Astrocyte of the cerebellum (primary cell): ENCODE measurements around the gene AFAP1L1.
"Not testable (repeated sequence)": the region's sequence is repeated elsewhere in the genome, so short reads cannot be mapped to it uniquely, and the experiment has no call there.

Experiments
- DNase-seq: peaks from one replicate; pipeline ENCODE4 v3.0.0-alpha.2; 2011; ENCODE audit warnings: low read depth
- H3K4me3 ChIP-seq: 2 replicates; pipeline ENCODE4 v1.5.1; 2011; ENCODE audit warnings: mild to moderate bottlenecking, low read depth, low read length, moderate library complexity
- in situ Hi-C: cut with HindIII; loops from 2 replicates; pipeline ENCODE4 v1.10.0; 2017; ENCODE audit warnings: low sequenced_read_pairs
- TF ChIP-seq, protein P1 (sequence below): IDR thresholded peaks from 2 replicates; pipeline ENCODE4 v1.5.1; 2012; ENCODE audit warnings: low read length, low read depth, moderate library complexity, mild to moderate bottlenecking; ENCODE audit errors: missing control alignments

Gene AFAP1L1

DNA sequence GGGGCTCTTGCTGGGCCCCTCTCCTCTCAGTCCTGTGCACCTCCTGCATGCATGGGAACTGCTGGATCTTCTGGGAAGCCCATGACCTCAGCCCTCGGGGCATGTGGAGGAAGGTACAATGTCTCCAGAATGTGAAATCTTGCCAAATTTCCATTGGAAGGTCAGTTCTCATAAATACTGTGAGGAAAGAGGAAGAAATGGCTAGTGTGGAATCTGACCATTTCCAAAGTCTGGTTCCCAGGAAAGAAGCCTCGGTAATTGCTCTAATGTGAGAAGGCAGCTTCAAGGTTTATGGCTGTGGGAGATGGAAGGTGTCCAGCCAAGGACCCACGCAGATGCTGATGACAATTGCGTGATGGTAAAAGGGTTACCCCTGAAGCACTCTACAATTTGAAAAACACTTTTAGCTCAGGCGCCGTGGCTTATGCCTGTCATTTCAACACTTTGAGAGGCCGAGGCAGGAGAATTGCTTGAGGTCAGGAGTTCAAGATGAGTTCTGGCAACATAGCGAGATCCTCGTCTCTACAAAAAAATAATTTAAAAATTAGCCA lies 115.5 kb downstream of the AFAP1L1 start:
- no peak overlapping the region for H3K4me3 ChIP-seq
- in situ Hi-C loops = no loop called here
- TF ChIP-seq, protein P1, sequence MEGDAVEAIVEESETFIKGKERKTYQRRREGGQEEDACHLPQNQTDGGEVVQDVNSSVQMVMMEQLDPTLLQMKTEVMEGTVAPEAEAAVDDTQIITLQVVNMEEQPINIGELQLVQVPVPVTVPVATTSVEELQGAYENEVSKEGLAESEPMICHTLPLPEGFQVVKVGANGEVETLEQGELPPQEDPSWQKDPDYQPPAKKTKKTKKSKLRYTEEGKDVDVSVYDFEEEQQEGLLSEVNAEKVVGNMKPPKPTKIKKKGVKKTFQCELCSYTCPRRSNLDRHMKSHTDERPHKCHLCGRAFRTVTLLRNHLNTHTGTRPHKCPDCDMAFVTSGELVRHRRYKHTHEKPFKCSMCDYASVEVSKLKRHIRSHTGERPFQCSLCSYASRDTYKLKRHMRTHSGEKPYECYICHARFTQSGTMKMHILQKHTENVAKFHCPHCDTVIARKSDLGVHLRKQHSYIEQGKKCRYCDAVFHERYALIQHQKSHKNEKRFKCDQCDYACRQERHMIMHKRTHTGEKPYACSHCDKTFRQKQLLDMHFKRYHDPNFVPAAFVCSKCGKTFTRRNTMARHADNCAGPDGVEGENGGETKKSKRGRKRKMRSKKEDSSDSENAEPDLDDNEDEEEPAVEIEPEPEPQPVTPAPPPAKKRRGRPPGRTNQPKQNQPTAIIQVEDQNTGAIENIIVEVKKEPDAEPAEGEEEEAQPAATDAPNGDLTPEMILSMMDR = no peak
- no peak for DNase-seq

DNA sequence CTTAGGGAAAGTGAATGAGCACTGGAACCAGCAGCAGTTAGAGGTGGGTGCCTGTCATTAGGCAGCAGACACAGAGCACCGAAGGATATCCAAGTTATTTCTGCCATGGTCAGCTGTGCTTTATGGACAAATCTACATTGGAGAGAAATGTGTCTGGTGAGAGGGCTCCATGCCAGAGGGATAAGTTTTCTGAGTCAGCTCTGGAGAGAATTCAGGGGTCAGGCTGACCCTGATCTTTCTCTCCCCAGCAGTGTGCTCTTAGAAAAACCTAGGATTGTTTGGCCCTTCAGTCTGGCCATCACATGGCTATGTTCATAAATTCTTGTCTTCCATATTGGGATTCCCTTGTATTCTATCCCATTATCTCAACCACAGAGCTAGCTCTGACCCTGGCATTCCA lies 116.3 kb downstream of the AFAP1L1 start:
- TF ChIP-seq, protein P1 = no peak
- no peak overlapping the region for H3K4me3 ChIP-seq
- DNase-seq = no peak
- in situ Hi-C loops = no loop called here

DNA sequence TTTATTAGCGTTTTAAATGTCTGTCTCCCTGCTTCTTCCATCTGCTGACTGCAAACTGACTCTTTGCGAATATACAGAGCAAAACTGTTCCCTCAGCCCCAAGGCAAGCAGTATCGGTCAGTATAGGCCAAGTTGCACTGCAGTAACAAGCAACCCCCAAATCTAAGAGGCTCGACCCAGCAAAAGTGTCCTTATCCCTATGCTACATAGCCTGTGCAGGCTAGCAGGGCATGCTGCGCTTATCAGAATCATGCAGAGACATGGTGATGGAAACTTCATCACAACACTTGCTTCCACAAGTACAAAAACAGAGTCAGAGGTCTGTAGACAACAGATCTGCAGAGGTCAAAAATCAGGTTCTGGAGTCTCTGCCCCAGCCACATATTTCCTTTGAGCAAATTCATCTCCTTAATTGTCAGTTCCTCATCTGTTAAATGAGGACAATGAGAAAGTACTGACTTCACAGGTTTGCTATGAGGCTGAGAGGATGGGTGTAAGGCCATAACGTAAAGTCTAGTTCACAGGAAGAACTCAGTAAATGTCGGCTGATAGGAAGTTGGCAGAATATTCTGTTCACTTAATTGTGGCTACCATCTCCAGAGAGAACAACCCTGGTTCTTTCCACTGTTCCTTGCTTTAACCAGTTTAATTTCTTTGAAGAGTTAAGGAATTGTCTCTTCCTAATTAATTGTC lies 117.0 kb downstream of the AFAP1L1 start:
- TF ChIP-seq, protein P1 = no peak
- DNase-seq = no peak

DNA sequence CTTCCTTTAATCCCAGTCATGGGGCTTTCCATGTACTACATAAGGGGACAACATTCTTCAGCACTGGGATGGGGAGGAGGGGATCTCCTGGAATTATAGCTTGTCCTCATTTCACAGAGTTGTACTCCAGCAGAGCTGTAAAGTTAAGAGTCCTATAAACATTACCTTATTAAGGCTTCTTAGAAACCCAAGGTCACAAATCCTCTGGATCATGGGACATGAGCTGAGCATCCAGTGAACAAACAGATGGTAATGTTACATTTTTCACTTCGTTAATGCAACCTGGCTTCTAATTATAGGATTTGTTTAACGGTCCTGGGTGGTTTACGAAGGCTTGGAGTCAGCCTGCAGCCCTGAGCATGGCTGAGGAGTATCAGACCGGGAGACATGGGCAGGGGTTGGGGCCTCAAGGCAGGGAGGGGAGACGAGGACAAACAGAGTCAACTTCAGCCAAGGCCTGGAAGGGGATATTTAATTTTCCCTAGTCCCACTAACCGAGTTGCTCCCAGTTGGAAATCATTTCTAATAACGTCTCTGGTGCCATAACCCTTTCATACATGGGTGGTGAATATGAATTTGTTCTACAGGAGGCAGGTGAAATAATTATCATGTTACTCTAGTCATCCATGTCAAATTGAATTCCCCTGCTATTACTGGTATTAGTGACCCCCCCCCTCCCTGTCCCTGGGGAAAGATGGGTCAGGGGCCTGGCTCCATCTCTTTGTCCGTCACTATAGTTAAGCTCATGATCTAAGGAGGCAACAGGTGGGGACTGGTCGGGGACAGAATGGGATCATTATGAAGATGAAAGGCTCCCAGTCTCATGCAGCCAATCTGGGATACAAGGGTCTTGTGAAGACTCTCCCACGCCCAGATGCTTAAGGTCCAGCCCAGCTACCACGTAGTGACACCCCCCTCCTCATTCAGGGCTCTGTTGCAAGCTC lies 118.2 kb downstream of the AFAP1L1 start:
- no peak overlapping the region for H3K4me3 ChIP-seq
- TF ChIP-seq, protein P1 = no peak
- no peak for DNase-seq
- in situ Hi-C loops = no loop called here

More for the DNA sequence above, 117.0 kb downstream of the AFAP1L1 start:
- H3K4me3 ChIP-seq = no peak overlapping the region
- in situ Hi-C loops = no loop called here

DNA sequence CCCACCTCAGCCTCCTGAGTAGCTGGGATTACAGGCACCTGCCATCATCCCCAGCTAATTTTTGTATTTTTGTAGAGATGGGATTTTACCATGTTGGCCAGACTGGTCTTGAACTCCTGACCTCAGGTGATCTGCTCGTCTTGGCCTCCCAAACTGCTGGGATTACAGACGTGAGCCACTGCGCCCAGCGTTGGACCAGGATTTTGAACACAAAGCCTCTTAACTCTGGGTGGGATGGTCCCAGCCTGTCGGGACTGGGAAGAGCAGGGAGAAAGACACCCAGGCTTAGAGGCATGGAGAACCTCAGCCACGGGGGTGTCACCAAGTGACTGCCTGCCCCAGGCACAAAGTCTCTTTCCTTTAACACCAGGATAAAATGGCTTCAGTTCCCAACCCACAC lies 119.4 kb downstream of the AFAP1L1 start:
- in situ Hi-C loops, DNase-seq: not testable (repeated sequence)

More for the DNA sequence above, 119.4 kb downstream of the AFAP1L1 start:
- not testable (repeated sequence) for H3K4me3 ChIP-seq
